Measurements from ENCODE around the gene RER1.

RER1 gene

DNA sequence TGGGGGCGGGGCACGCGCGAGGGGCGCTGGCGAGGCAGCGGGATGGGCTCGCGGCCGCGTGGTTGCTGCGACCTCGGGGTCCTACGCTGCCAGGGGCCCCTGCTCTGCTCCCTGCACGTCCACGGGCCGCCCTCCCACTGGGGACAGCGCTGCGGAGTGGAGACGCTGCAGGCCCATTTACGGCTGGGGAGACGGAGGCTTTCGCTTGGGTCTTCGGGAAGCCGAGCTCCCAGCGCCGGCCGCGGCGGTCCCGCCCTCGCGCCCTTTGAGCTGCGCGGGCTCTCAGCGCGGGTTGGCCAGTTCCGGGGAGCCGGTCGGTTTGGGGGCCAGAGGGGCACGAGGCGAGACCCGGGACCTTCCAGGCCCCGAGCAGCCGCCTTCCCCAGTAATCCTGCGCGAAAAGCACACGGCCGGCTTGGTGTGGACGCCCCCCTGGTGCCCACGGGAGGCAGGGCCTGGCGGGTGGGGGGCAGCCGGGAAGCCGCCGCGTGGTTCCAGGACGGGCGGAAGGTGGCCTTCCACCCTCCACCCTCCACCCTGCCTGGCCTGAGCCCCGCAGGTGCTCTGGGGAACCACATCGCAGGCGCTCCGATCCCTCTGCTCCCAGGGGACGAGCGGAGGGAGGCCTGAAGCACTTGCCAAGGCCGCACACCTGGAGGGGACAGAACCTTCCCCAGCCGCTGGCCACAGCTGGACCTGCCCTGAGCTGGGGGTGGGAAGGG lies 21.3 kb downstream of the RER1 start:
- Mint-ChIP-seq H3K27ac (ENCODE audit: low read depth) (no peak overlapping the region), H3K27me3 (no peaks in the 10 kb centered on the region), H3K4me1 (peaks cover 32% of the 10 kb centered on the region), H3K4me3 (peak overlapping the region; percentile 80), H3K36me3 (ENCODE audit: insufficient read depth) (peaks cover 12% of the 10 kb centered on the region), H3K9me3 (no peaks in the 10 kb centered on the region)
- no peak for DNase-seq (ENCODE audit: low spot score in 2 of 2)
- ATAC-seq (replicated peaks; ENCODE audit: extremely low read depth, poor library complexity, severe bottlenecking): peak; percentile 24

GRCh38 chr1:2413495-2414296 lies 22.1 kb downstream of the RER1 start:
- H3K27ac Mint-ChIP-seq (ENCODE audit: low read depth): peak overlapping the region; percentile 93
- no peaks in the 10 kb centered on the region for H3K27me3 Mint-ChIP-seq
- DNase-seq (ENCODE audit: low spot score in 2 of 2) (no peak), ATAC-seq (replicated peaks; ENCODE audit: extremely low read depth, poor library complexity, severe bottlenecking) (no peak)
- H3K4me3 Mint-ChIP-seq: peak overlapping the region; percentile 80
- H3K9me3 Mint-ChIP-seq: no peaks in the 10 kb centered on the region
- H3K36me3 Mint-ChIP-seq (ENCODE audit: insufficient read depth): peaks cover 12% of the 10 kb centered on the region
- H3K4me1 Mint-ChIP-seq: peaks cover 36% of the 10 kb centered on the region

- Mint-ChIP-seq H3K4me3 (peak overlapping the region; percentile 80), H3K4me1 (peaks cover 42% of the 10 kb centered on the region), H3K27me3 (no peaks in the 10 kb centered on the region), H3K9me3 (no peaks in the 10 kb centered on the region), H3K36me3 (ENCODE audit: insufficient read depth) (peaks cover 9% of the 10 kb centered on the region), H3K27ac (ENCODE audit: low read depth) (peak overlapping the region; percentile 93)
- peak; percentile 71 to 73 for DNase-seq (ENCODE audit: low spot score in 2 of 2)
- ATAC-seq (replicated peaks; ENCODE audit: extremely low read depth, poor library complexity, severe bottlenecking): peak; percentile 26
Observed at GRCh38 chr1:2414297-2414958, 22.8 kb downstream of the RER1 start.

DNA sequence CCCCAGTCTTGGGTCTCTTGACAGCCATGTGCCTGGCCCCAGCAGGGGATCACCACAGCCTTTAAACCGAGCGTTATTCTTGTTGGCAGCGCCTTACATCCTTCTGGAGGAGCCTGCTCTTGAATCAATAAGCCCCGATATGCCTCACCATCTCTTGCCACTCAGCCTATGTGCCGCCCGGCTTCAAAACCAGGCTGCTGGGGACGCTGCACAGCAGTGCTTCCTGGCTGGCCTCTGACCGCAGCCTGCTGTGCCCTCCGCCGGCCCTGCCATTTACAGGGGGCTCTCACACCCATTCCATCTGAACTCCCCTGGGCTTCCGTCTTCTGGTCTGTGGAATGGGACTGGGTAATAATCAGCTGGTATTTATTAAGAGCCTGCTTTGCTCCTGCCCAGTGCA lies 23.7 kb downstream of the RER1 start:
- H3K4me3 Mint-ChIP-seq: peak overlapping the region; percentile 80
- no peak for DNase-seq (ENCODE audit: low spot score in 2 of 2)
- H3K4me1 Mint-ChIP-seq: peaks cover 42% of the 10 kb centered on the region

DNA sequence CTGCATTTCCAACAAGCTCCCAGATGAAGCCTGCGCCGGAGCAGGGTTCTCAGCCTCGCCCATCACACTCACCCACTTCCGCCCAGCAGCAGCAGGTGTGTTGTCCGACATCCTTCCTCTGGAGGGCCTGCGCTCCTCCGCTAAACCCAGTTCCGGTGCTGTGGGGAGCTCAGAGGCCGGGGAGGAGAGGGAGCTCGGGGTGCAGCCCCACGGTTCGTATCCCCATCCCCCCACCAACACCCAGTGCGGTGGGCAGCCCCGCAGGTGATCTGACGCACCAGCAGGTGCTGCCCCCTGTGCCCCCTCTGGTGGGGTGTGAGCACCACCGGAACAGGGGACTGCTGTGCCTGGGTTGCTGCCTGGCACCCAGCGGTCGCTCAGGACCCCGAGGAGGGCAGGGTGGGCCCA lies 24.2 kb downstream of the RER1 start:
- H3K27me3 Mint-ChIP-seq: no peaks in the 10 kb centered on the region
- H3K36me3 Mint-ChIP-seq (ENCODE audit: insufficient read depth): peaks cover 7% of the 10 kb centered on the region
- H3K4me1 Mint-ChIP-seq: peaks cover 42% of the 10 kb centered on the region
- no peaks in the 10 kb centered on the region for H3K9me3 Mint-ChIP-seq
- no peak for DNase-seq (ENCODE audit: low spot score in 2 of 2)
- peak; percentile 4 for ATAC-seq (replicated peaks; ENCODE audit: extremely low read depth, poor library complexity, severe bottlenecking)
- H3K27ac Mint-ChIP-seq (ENCODE audit: low read depth): peak overlapping the region; percentile 89
- H3K4me3 Mint-ChIP-seq: peak overlapping the region; percentile 80

More for the DNA sequence above, 23.7 kb downstream of the RER1 start:
- H3K27ac Mint-ChIP-seq (ENCODE audit: low read depth): peak overlapping the region; percentile 89
- no peaks in the 10 kb centered on the region for H3K27me3 Mint-ChIP-seq
- no peak for ATAC-seq (replicated peaks; ENCODE audit: extremely low read depth, poor library complexity, severe bottlenecking)
- H3K36me3 Mint-ChIP-seq (ENCODE audit: insufficient read depth): peaks cover 7% of the 10 kb centered on the region
- H3K9me3 Mint-ChIP-seq: no peaks in the 10 kb centered on the region

GRCh38 chr1:2416403-2416802 lies 24.8 kb downstream of the RER1 start:
- no peaks in the 10 kb centered on the region for H3K9me3 Mint-ChIP-seq
- peaks cover 6% of the 10 kb centered on the region for H3K36me3 Mint-ChIP-seq (ENCODE audit: insufficient read depth)
- peaks cover 42% of the 10 kb centered on the region for H3K4me1 Mint-ChIP-seq
- H3K4me3 Mint-ChIP-seq: peak overlapping the region; percentile 80
- H3K27ac Mint-ChIP-seq (ENCODE audit: low read depth): peak overlapping the region; percentile 89
- no peaks in the 10 kb centered on the region for H3K27me3 Mint-ChIP-seq
- DNase-seq (ENCODE audit: low spot score in 2 of 2) (no peak), ATAC-seq (replicated peaks; ENCODE audit: extremely low read depth, poor library complexity, severe bottlenecking) (no peak)

- ATAC-seq (replicated peaks; ENCODE audit: extremely low read depth, poor library complexity, severe bottlenecking) (no peak), DNase-seq (ENCODE audit: low spot score in 2 of 2) (no peak)
- peaks cover 37% of the 10 kb centered on the region for H3K4me1 Mint-ChIP-seq
- H3K9me3 Mint-ChIP-seq: no peaks in the 10 kb centered on the region
- peaks cover 6% of the 10 kb centered on the region for H3K36me3 Mint-ChIP-seq (ENCODE audit: insufficient read depth)
- H3K4me3 Mint-ChIP-seq: peak overlapping the region; percentile 80
- peak overlapping the region; percentile 89 for H3K27ac Mint-ChIP-seq (ENCODE audit: low read depth)
- no peaks in the 10 kb centered on the region for H3K27me3 Mint-ChIP-seq
Observed at GRCh38 chr1:2417083-2417832, 25.6 kb downstream of the RER1 start.

- DNase-seq (ENCODE audit: low spot score in 2 of 2) (no peak), ATAC-seq (replicated peaks; ENCODE audit: extremely low read depth, poor library complexity, severe bottlenecking) (no peak)
- Mint-ChIP-seq H3K4me1 (peaks cover 37% of the 10 kb centered on the region), H3K4me3 (no peak overlapping the region), H3K27me3 (no peaks in the 10 kb centered on the region), H3K27ac (ENCODE audit: low read depth) (no peak overlapping the region), H3K36me3 (ENCODE audit: insufficient read depth) (peaks cover 6% of the 10 kb centered on the region), H3K9me3 (no peaks in the 10 kb centered on the region)
Observed at GRCh38 chr1:2417833-2418225, 26.2 kb downstream of the RER1 start.

- Mint-ChIP-seq H3K9me3 (no peaks in the 10 kb centered on the region), H3K27me3 (no peaks in the 10 kb centered on the region), H3K4me3 (peak overlapping the region; percentile 27), H3K4me1 (peaks cover 37% of the 10 kb centered on the region), H3K36me3 (ENCODE audit: insufficient read depth) (peaks cover 6% of the 10 kb centered on the region), H3K27ac (ENCODE audit: low read depth) (no peak overlapping the region)
- ATAC-seq (replicated peaks; ENCODE audit: extremely low read depth, poor library complexity, severe bottlenecking): no peak
- no peak for DNase-seq (ENCODE audit: low spot score in 2 of 2)
Observed at GRCh38 chr1:2418791-2419320, 27.2 kb downstream of the RER1 start.

DNA sequence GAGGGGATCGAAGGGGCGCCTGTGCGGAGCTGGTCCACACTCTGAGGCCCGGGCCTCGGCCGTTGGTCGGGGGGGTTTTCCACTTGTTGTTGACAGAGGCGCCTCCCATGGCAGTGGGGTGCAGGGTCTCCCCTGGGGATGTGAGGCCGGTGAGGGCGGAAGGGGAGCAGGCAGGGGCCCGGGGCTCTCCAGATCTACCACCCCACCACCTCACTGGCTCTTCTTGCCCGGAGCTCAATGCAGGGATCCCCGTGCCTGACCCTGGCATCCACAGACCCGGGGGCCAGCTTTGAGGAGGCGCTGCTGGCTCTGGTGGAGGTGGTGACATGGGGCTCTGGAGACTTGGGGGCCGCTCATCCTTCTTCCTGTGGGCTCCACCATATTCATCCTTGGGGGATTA lies 27.8 kb downstream of the RER1 start:
- Mint-ChIP-seq H3K27me3 (no peaks in the 10 kb centered on the region), H3K4me1 (peaks cover 32% of the 10 kb centered on the region), H3K9me3 (no peaks in the 10 kb centered on the region), H3K27ac (ENCODE audit: low read depth) (no peak overlapping the region), H3K4me3 (peak overlapping the region; percentile 17), H3K36me3 (ENCODE audit: insufficient read depth) (peaks cover 3% of the 10 kb centered on the region)
- ATAC-seq (replicated peaks; ENCODE audit: extremely low read depth, poor library complexity, severe bottlenecking) (no peak), DNase-seq (ENCODE audit: low spot score in 2 of 2) (no peak)

DNA sequence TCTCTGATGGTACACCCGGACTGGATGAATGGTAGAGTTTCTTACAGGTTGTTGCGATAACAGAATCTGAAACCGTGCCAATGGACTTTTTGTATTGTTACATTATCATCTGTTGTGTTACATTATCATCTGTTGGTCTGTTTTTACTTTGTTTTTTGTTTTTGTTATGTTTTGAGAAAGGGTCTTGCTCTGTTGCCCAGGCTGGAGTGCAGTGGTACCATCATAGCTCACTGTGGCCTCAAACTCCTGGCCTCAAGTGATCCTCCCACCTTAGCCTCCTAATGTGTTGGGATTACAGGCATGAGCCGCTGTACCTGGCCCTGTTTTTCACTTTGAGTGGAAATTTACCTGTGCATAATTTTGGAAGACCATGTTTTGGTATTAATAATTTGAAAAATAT lies 30.9 kb downstream of the RER1 start:
- peaks cover 10% of the 10 kb centered on the region for H3K4me1 Mint-ChIP-seq
- ATAC-seq (replicated peaks; ENCODE audit: extremely low read depth, poor library complexity, severe bottlenecking) (no peak), DNase-seq (ENCODE audit: low spot score in 2 of 2) (no peak)
- no peak overlapping the region for H3K27ac Mint-ChIP-seq (ENCODE audit: low read depth)
- H3K9me3 Mint-ChIP-seq: no peaks in the 10 kb centered on the region
- H3K36me3 Mint-ChIP-seq (ENCODE audit: insufficient read depth): no peaks in the 10 kb centered on the region
- H3K27me3 Mint-ChIP-seq: no peaks in the 10 kb centered on the region
- no peak overlapping the region for H3K4me3 Mint-ChIP-seq

- ATAC-seq (replicated peaks; ENCODE audit: extremely low read depth, poor library complexity, severe bottlenecking): no peak
- Mint-ChIP-seq H3K4me1 (peaks cover 10% of the 10 kb centered on the region), H3K9me3 (no peaks in the 10 kb centered on the region), H3K4me3 (no peak overlapping the region), H3K27me3 (no peaks in the 10 kb centered on the region), H3K36me3 (ENCODE audit: insufficient read depth) (no peaks in the 10 kb centered on the region), H3K27ac (ENCODE audit: low read depth) (no peak overlapping the region)
- no peak for DNase-seq (ENCODE audit: low spot score in 2 of 2)
Observed at GRCh38 chr1:2425892-2426291, 34.3 kb downstream of the RER1 start.

Data from central memory CD8-positive, alpha-beta T cell (primary cell).